ENCODE data around the gene PSMG2.
A peak's percentile ranks its signal among the peaks of the same experiment; 100 is the strongest.

The PSMG2 gene

GRCh38 chr18:12692206-12692605, 10.6 kb upstream of the PSMG2 start:
- CTCF ChIA-PET: interaction anchor here (1.0 to 1.3 kb wide), 3 partner anchors 16 to 33 kb away, joined by 3 to 4 read pairs (median 3); no protein-coding TSS in a partner anchor
- WGBS (ENCODE audit: insufficient coverage): 95% methylated on average over 9 of the region's 9 CpGs
- Histone ChIP-seq H3K4me1 (ENCODE audit: control extremely low read depth in 1 of 4, control insufficient read depth in 4 of 4, insufficient read depth in 4 of 4, low read length in 3 of 4) (no peaks in the 10 kb centered on the region), H3K27ac (ENCODE audit: insufficient read depth in 1 of 2, low read depth in 1 of 2, low read length in 2 of 2, poor library complexity in 1 of 2, severe bottlenecking in 2 of 2) (no peak overlapping the region), H3K4me3 (ENCODE audit: control insufficient read depth in 1 of 7, extremely low read depth in 1 of 7, insufficient read depth in 4 of 7, low read depth in 2 of 7, low read length in 6 of 7) (no peak overlapping the region), H3K36me3 (ENCODE audit: control insufficient read depth in 4 of 4, insufficient read depth in 4 of 4, low read length in 3 of 4) (peaks cover 7 to 21% (median 14%) of the 10 kb centered on the region in 4 experiments), H3K27me3 (replicated peaks in 2 of 5; ENCODE audit: control insufficient read depth in 4 of 5, insufficient read depth in 5 of 5, low read length in 4 of 5) (no peaks in the 10 kb centered on the region), H3K9me3 (ENCODE audit: control extremely low read depth in 1 of 5, control insufficient read depth in 4 of 5, insufficient read depth in 2 of 5, low read depth in 1 of 5, low read length in 4 of 5) (no peaks in the 10 kb centered on the region)
- POLR2A ChIA-PET: interaction anchor here (1.0 kb wide), 1 partner anchor 13 kb away, joined by 3 read pairs; no protein-coding TSS in a partner anchor
- DNase-seq: no peak

GRCh38 chr18:12694032-12694431, 8.8 kb upstream of the PSMG2 start:
- no peaks in the 10 kb centered on the region for H3K9me3 ChIP-seq (ENCODE audit: control extremely low read depth in 1 of 5, control insufficient read depth in 4 of 5, insufficient read depth in 2 of 5, low read depth in 1 of 5, low read length in 4 of 5)
- H3K4me1 ChIP-seq (ENCODE audit: control extremely low read depth in 1 of 4, control insufficient read depth in 4 of 4, insufficient read depth in 4 of 4, low read length in 3 of 4): no peaks in the 10 kb centered on the region
- H3K27ac ChIP-seq (ENCODE audit: insufficient read depth in 1 of 2, low read depth in 1 of 2, low read length in 2 of 2, poor library complexity in 1 of 2, severe bottlenecking in 2 of 2): no peak overlapping the region
- 83% methylated on average over 1 of the region's 2 CpGs for WGBS (ENCODE audit: insufficient coverage)
- H3K27me3 ChIP-seq (replicated peaks in 2 of 5; ENCODE audit: control insufficient read depth in 4 of 5, insufficient read depth in 5 of 5, low read length in 4 of 5): no peaks in the 10 kb centered on the region
- no peak overlapping the region for H3K4me3 ChIP-seq (ENCODE audit: control insufficient read depth in 1 of 7, extremely low read depth in 1 of 7, insufficient read depth in 4 of 7, low read depth in 2 of 7, low read length in 6 of 7)
- ChIA-PET POLR2A (no interaction called here), CTCF (interaction anchor here (1.2 kb wide), 1 partner anchor 250 kb away, joined by 3 read pairs; no protein-coding TSS in a partner anchor)
- H3K36me3 ChIP-seq (ENCODE audit: control insufficient read depth in 4 of 4, insufficient read depth in 4 of 4, low read length in 3 of 4): peaks cover 7 to 35% (median 15%) of the 10 kb centered on the region in 4 experiments
- no peak for DNase-seq

GRCh38 chr18:12699747-12700146, 3.1 kb upstream of the PSMG2 start:
- POLR2A ChIA-PET: no interaction called here
- WGBS (ENCODE audit: insufficient coverage): no CpG with 5 or more reads among the region's 2 CpGs
- DNase-seq: no peak
- Histone ChIP-seq H3K27me3 (replicated peaks in 2 of 5; ENCODE audit: control insufficient read depth in 4 of 5, insufficient read depth in 5 of 5, low read length in 4 of 5) (no peaks in the 10 kb centered on the region), H3K4me3 (ENCODE audit: control insufficient read depth in 1 of 7, extremely low read depth in 1 of 7, insufficient read depth in 4 of 7, low read depth in 2 of 7, low read length in 6 of 7) (no peak overlapping the region), H3K36me3 (ENCODE audit: control insufficient read depth in 4 of 4, insufficient read depth in 4 of 4, low read length in 3 of 4) (peaks cover 3 to 21% (median 7%) of the 10 kb centered on the region in 4 experiments), H3K9me3 (ENCODE audit: control extremely low read depth in 1 of 5, control insufficient read depth in 4 of 5, insufficient read depth in 2 of 5, low read depth in 1 of 5, low read length in 4 of 5) (no peaks in the 10 kb centered on the region), H3K27ac (ENCODE audit: insufficient read depth in 1 of 2, low read depth in 1 of 2, low read length in 2 of 2, poor library complexity in 1 of 2, severe bottlenecking in 2 of 2) (no peak overlapping the region), H3K4me1 (ENCODE audit: control extremely low read depth in 1 of 4, control insufficient read depth in 4 of 4, insufficient read depth in 4 of 4, low read length in 3 of 4) (peaks cover 5 to 25% (median 20%) of the 10 kb centered on the region in 4 experiments)
- CTCF ChIA-PET: no interaction called here

GRCh38 chr18:12701161-12701560, 1.7 kb upstream of the PSMG2 start:
- no peak for DNase-seq
- H3K4me3 ChIP-seq (ENCODE audit: control insufficient read depth in 1 of 7, extremely low read depth in 1 of 7, insufficient read depth in 4 of 7, low read depth in 2 of 7, low read length in 6 of 7): peak overlapping the region in 5 of 7 experiments; percentile 78 to 100 (median 97)
- H3K4me1 ChIP-seq (ENCODE audit: control extremely low read depth in 1 of 4, control insufficient read depth in 4 of 4, insufficient read depth in 4 of 4, low read length in 3 of 4): peaks cover 5 to 26% (median 20%) of the 10 kb centered on the region in 4 experiments
- no peaks in the 10 kb centered on the region for H3K9me3 ChIP-seq (ENCODE audit: control extremely low read depth in 1 of 5, control insufficient read depth in 4 of 5, insufficient read depth in 2 of 5, low read depth in 1 of 5, low read length in 4 of 5)
- no peak overlapping the region for H3K27ac ChIP-seq (ENCODE audit: insufficient read depth in 1 of 2, low read depth in 1 of 2, low read length in 2 of 2, poor library complexity in 1 of 2, severe bottlenecking in 2 of 2)
- ChIA-PET CTCF (interaction anchor here (1.1 kb wide), 1 partner anchor 15 kb away, joined by 3 read pairs; no protein-coding TSS in a partner anchor), POLR2A (interaction anchor here (0.8 kb wide), 1 partner anchor 183 kb away, joined by 4 read pairs; no protein-coding TSS in a partner anchor)
- H3K27me3 ChIP-seq (replicated peaks in 2 of 5; ENCODE audit: control insufficient read depth in 4 of 5, insufficient read depth in 5 of 5, low read length in 4 of 5): no peaks in the 10 kb centered on the region
- H3K36me3 ChIP-seq (ENCODE audit: control insufficient read depth in 4 of 4, insufficient read depth in 4 of 4, low read length in 3 of 4): peaks cover 3 to 18% (median 12%) of the 10 kb centered on the region in 4 experiments
- WGBS (ENCODE audit: insufficient coverage): no CpG with 5 or more reads among the region's 3 CpGs

- peak overlapping the region; percentile 99 for H3K27ac ChIP-seq (ENCODE audit: insufficient read depth in 1 of 2, low read depth in 1 of 2, low read length in 2 of 2, poor library complexity in 1 of 2, severe bottlenecking in 2 of 2)
- H3K36me3 ChIP-seq (ENCODE audit: control insufficient read depth in 4 of 4, insufficient read depth in 4 of 4, low read length in 3 of 4): peaks cover 2 to 25% (median 21%) of the 10 kb centered on the region in 4 experiments
- H3K9me3 ChIP-seq (ENCODE audit: control extremely low read depth in 1 of 5, control insufficient read depth in 4 of 5, insufficient read depth in 2 of 5, low read depth in 1 of 5, low read length in 4 of 5): no peaks in the 10 kb centered on the region
- H3K4me1 ChIP-seq (ENCODE audit: control extremely low read depth in 1 of 4, control insufficient read depth in 4 of 4, insufficient read depth in 4 of 4, low read length in 3 of 4): peaks cover 5 to 26% (median 20%) of the 10 kb centered on the region in 4 experiments
- 0% methylated on average over 25 of the region's 28 CpGs for WGBS (ENCODE audit: insufficient coverage)
- DNase-seq: no peak
- ChIA-PET POLR2A (no interaction called here), CTCF (interaction anchor here (1.3 to 1.5 kb wide), 5 partner anchors 16 to 231 kb away, joined by 3 to 6 read pairs (median 3); no protein-coding TSS in a partner anchor)
- no peaks in the 10 kb centered on the region for H3K27me3 ChIP-seq (replicated peaks in 2 of 5; ENCODE audit: control insufficient read depth in 4 of 5, insufficient read depth in 5 of 5, low read length in 4 of 5)
- peak overlapping the region; percentile 78 to 100 (median 97) for H3K4me3 ChIP-seq (ENCODE audit: control insufficient read depth in 1 of 7, extremely low read depth in 1 of 7, insufficient read depth in 4 of 7, low read depth in 2 of 7, low read length in 6 of 7)
These were observed 290 bp downstream of the PSMG2 start for GRCh38 chr18:12703096-12703567.

GRCh38 chr18:12703664-12704063, 822 bp downstream of the PSMG2 start:
- 0% methylated on average over 2 of the region's 2 CpGs for WGBS (ENCODE audit: insufficient coverage)
- DNase-seq: peak in 2 of 3 donors; percentile 32 to 42
- CTCF ChIA-PET: interaction anchor here (1.1 to 1.5 kb wide), 3 partner anchors 15 to 231 kb away, joined by 3 to 5 read pairs (median 3); no protein-coding TSS in a partner anchor

GRCh38 chr18:12711446-12711845, 8.6 kb downstream of the PSMG2 start:
- POLR2A ChIA-PET: no interaction called here
- no peak for DNase-seq

More at GRCh38 chr18:12703664-12704063, 822 bp downstream of the PSMG2 start:
- H3K9me3 ChIP-seq (ENCODE audit: control extremely low read depth in 1 of 5, control insufficient read depth in 4 of 5, insufficient read depth in 2 of 5, low read depth in 1 of 5, low read length in 4 of 5): no peaks in the 10 kb centered on the region
- H3K27ac ChIP-seq (ENCODE audit: insufficient read depth in 1 of 2, low read depth in 1 of 2, low read length in 2 of 2, poor library complexity in 1 of 2, severe bottlenecking in 2 of 2): peak overlapping the region; percentile 99
- H3K36me3 ChIP-seq (ENCODE audit: control insufficient read depth in 4 of 4, insufficient read depth in 4 of 4, low read length in 3 of 4): peaks cover 2 to 30% (median 23%) of the 10 kb centered on the region in 4 experiments
- no peaks in the 10 kb centered on the region for H3K27me3 ChIP-seq (replicated peaks in 2 of 5; ENCODE audit: control insufficient read depth in 4 of 5, insufficient read depth in 5 of 5, low read length in 4 of 5)
- peaks cover 5 to 26% (median 20%) of the 10 kb centered on the region in 4 experiments for H3K4me1 ChIP-seq (ENCODE audit: control extremely low read depth in 1 of 4, control insufficient read depth in 4 of 4, insufficient read depth in 4 of 4, low read length in 3 of 4)
- POLR2A ChIA-PET: no interaction called here
- H3K4me3 ChIP-seq (ENCODE audit: control insufficient read depth in 1 of 7, extremely low read depth in 1 of 7, insufficient read depth in 4 of 7, low read depth in 2 of 7, low read length in 6 of 7): peak overlapping the region in 6 of 7 experiments; percentile 78 to 100 (median 97)

More at GRCh38 chr18:12711446-12711845, 8.6 kb downstream of the PSMG2 start:
- CTCF ChIA-PET: interaction anchor here (0.9 to 1.9 kb wide), 4 partner anchors 10 to 223 kb away, joined by 3 to 6 read pairs (median 4); no protein-coding TSS in a partner anchor
- no peak overlapping the region for H3K27ac ChIP-seq (ENCODE audit: insufficient read depth in 1 of 2, low read depth in 1 of 2, low read length in 2 of 2, poor library complexity in 1 of 2, severe bottlenecking in 2 of 2)
- H3K9me3 ChIP-seq (ENCODE audit: control extremely low read depth in 1 of 5, control insufficient read depth in 4 of 5, insufficient read depth in 2 of 5, low read depth in 1 of 5, low read length in 4 of 5): no peaks in the 10 kb centered on the region
- WGBS (ENCODE audit: insufficient coverage): no CpG with 5 or more reads among the region's 5 CpGs
- no peaks in the 10 kb centered on the region for H3K27me3 ChIP-seq (replicated peaks in 2 of 5; ENCODE audit: control insufficient read depth in 4 of 5, insufficient read depth in 5 of 5, low read length in 4 of 5)
- H3K36me3 ChIP-seq (ENCODE audit: control insufficient read depth in 4 of 4, insufficient read depth in 4 of 4, low read length in 3 of 4): peaks cover 19 to 68% (median 52%) of the 10 kb centered on the region in 4 experiments
- no peaks in the 10 kb centered on the region for H3K4me1 ChIP-seq (ENCODE audit: control extremely low read depth in 1 of 4, control insufficient read depth in 4 of 4, insufficient read depth in 4 of 4, low read length in 3 of 4)
- H3K4me3 ChIP-seq (ENCODE audit: control insufficient read depth in 1 of 7, extremely low read depth in 1 of 7, insufficient read depth in 4 of 7, low read depth in 2 of 7, low read length in 6 of 7): no peak overlapping the region

Data from common myeloid progenitor, CD34-positive (primary cell).